ENCODE data around the gene SLC22A23.

Gene SLC22A23

DNA sequence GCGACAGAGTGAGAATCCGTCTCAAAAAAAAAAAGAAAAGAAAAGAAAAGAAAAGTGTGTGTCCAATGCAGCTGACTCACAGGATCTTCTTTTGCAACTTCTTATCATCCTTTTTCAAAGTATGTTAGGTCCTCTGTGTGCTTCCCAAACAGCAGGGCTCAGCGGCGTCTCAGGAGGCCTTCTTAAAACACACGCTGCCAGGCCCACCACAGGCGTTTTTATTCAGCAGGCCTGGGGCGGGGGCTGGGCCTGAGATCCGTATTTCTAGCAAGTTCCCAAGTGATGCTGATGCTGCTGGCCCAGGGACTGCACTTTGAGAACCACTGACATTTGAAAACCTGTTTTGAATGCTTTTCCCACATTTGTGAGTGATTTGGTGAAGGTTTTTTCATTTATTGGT lies 141.0 kb downstream of the SLC22A23 start:
- TF ChIP-seq, protein P1, sequence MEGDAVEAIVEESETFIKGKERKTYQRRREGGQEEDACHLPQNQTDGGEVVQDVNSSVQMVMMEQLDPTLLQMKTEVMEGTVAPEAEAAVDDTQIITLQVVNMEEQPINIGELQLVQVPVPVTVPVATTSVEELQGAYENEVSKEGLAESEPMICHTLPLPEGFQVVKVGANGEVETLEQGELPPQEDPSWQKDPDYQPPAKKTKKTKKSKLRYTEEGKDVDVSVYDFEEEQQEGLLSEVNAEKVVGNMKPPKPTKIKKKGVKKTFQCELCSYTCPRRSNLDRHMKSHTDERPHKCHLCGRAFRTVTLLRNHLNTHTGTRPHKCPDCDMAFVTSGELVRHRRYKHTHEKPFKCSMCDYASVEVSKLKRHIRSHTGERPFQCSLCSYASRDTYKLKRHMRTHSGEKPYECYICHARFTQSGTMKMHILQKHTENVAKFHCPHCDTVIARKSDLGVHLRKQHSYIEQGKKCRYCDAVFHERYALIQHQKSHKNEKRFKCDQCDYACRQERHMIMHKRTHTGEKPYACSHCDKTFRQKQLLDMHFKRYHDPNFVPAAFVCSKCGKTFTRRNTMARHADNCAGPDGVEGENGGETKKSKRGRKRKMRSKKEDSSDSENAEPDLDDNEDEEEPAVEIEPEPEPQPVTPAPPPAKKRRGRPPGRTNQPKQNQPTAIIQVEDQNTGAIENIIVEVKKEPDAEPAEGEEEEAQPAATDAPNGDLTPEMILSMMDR (IDR thresholded peaks at IDR 0.05; ENCODE audit: low read depth, low read length): no peak
- DNase-seq (ENCODE audit: extremely low read depth, low read depth): no peak

- no peak for DNase-seq (ENCODE audit: extremely low read depth, low read depth)
- TF ChIP-seq, protein P1 (IDR thresholded peaks at IDR 0.05; ENCODE audit: low read depth, low read length): no peak
Measured at GRCh38 chr6:3314621-3315467, 142.0 kb downstream of the SLC22A23 start.

GRCh38 chr6:3314176-3314575 lies 142.7 kb downstream of the SLC22A23 start:
- DNase-seq (ENCODE audit: extremely low read depth, low read depth): no peak
- TF ChIP-seq, protein P1 (IDR thresholded peaks at IDR 0.05; ENCODE audit: low read depth, low read length): no peak

- TF ChIP-seq, protein P1 (IDR thresholded peaks at IDR 0.05; ENCODE audit: low read depth, low read length): no peak
- no peak for DNase-seq (ENCODE audit: extremely low read depth, low read depth)
Measured at GRCh38 chr6:3312604-3313231, 144.1 kb downstream of the SLC22A23 start.

- TF ChIP-seq, protein P1 (IDR thresholded peaks at IDR 0.05; ENCODE audit: low read depth, low read length): no peak
- DNase-seq (ENCODE audit: extremely low read depth, low read depth): no peak
Measured at GRCh38 chr6:3311826-3312225, 145.0 kb downstream of the SLC22A23 start.

DNA sequence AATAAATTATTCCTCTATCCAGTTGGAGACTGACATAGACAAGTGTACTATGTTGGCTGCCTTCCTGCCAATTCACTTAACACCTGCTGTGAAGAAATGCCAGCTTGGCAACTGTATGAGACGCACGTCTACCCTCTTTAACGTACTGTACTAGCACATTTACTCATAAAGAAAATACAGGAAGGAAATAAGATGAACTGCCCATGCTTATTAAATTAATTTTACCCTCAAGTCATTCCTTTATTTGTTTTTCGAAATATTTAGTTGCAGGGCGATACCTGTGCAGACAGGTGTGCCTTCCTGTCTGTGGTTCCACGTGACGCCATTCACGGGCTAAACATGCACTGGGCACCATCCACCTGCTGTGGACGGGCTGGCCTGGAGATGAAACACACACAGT lies 146.1 kb downstream of the SLC22A23 start:
- TF ChIP-seq, protein P1 (IDR thresholded peaks at IDR 0.05; ENCODE audit: low read depth, low read length): no peak
- DNase-seq (ENCODE audit: extremely low read depth, low read depth): no peak

DNA sequence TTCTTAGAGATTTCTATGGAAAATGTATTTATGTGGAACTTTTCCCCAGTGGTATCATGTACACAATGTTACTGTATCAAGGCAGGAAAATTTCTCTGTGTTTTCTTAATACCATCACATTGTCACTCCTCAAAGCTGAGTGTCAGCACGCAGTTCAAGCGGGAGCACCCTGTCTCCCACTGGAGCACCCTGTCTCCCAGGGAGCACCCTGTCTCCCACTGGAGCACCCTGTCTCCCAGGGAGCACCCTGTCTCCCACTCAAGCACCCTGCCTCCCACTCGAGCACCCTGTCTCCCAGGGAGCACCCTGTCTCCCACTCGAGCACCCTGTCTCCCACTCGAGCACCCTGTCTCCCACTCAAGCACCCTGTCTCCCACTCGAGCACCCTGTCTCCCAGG lies 146.8 kb downstream of the SLC22A23 start:
- TF ChIP-seq, protein P1 (IDR thresholded peaks at IDR 0.05; ENCODE audit: low read depth, low read length): no peak
- no peak for DNase-seq (ENCODE audit: extremely low read depth, low read depth)

Measured in AG09319 (cell line).